Measurements from ENCODE around the gene GSTO1.

- no peak for TF ChIP-seq CTCF (conservative IDR thresholded peaks at IDR 0.05 in 1 of 2, IDR thresholded peaks at IDR 0.05 in 1 of 2; ENCODE audit: low read depth in 1 of 2, low read length in 2 of 2)
- TF ChIP-seq EZH2 (IDR thresholded peaks at IDR 0.05; ENCODE audit: low read length, missing control alignments) = no peak
Measured at GRCh38 chr10:104235801-104236200, 18.9 kb upstream of the GSTO1 start.
